ENCODE data around the gene FCRL2.

DNA sequence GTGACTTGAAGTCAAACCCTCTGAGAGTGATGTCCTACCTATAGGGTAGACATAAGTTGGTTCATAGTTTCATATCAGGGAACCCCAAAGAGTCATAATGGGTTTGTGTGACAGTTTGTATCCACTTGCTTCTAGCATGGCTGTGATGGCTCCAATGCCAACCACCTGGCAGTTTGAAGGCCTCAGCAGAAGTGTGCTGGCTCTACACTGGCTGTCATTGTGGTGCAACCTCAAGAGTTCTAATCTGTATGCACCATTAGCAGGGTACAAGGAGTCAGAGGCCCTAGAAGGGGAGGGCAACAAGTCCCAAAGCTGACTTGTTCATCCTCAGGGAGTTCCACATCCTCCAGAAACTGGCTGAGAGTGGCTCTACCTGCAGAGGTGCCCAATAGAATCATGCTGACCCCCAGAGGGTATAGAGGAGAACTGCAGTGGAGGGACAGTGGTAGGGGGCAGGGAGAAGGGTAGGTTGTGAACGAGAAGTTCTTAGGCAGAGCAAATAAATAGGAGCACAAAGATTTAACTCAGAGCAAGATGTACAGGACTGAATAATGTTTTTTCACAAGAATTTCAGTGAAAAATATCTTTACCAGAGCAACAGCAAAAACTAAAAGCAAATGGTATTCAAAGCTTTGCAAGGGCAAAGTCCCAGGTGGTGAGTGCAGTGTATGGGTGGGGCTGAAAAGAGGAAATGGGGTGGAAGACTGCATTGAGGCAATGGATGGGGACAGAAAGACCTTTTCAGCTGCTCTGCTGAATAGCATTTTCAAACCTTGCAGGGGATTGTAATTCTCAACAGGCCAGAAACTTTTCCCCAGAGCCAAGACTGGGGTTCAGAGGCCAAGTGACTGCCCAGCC, 3.2 kb downstream of the FCRL2 start:
- TF ChIP-seq POLR2A (IDR thresholded peaks at IDR 0.05): no peak
- TF ChIP-seq, protein P1, sequence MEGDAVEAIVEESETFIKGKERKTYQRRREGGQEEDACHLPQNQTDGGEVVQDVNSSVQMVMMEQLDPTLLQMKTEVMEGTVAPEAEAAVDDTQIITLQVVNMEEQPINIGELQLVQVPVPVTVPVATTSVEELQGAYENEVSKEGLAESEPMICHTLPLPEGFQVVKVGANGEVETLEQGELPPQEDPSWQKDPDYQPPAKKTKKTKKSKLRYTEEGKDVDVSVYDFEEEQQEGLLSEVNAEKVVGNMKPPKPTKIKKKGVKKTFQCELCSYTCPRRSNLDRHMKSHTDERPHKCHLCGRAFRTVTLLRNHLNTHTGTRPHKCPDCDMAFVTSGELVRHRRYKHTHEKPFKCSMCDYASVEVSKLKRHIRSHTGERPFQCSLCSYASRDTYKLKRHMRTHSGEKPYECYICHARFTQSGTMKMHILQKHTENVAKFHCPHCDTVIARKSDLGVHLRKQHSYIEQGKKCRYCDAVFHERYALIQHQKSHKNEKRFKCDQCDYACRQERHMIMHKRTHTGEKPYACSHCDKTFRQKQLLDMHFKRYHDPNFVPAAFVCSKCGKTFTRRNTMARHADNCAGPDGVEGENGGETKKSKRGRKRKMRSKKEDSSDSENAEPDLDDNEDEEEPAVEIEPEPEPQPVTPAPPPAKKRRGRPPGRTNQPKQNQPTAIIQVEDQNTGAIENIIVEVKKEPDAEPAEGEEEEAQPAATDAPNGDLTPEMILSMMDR (IDR thresholded peaks at IDR 0.05): peak in 2 of 7 experiments; percentile 10 to 16
